ENCODE results near the gene ZNRD2.
A peak's percentile ranks its signal among the peaks of the same experiment; 100 is the strongest.

ZNRD2 gene

DNA sequence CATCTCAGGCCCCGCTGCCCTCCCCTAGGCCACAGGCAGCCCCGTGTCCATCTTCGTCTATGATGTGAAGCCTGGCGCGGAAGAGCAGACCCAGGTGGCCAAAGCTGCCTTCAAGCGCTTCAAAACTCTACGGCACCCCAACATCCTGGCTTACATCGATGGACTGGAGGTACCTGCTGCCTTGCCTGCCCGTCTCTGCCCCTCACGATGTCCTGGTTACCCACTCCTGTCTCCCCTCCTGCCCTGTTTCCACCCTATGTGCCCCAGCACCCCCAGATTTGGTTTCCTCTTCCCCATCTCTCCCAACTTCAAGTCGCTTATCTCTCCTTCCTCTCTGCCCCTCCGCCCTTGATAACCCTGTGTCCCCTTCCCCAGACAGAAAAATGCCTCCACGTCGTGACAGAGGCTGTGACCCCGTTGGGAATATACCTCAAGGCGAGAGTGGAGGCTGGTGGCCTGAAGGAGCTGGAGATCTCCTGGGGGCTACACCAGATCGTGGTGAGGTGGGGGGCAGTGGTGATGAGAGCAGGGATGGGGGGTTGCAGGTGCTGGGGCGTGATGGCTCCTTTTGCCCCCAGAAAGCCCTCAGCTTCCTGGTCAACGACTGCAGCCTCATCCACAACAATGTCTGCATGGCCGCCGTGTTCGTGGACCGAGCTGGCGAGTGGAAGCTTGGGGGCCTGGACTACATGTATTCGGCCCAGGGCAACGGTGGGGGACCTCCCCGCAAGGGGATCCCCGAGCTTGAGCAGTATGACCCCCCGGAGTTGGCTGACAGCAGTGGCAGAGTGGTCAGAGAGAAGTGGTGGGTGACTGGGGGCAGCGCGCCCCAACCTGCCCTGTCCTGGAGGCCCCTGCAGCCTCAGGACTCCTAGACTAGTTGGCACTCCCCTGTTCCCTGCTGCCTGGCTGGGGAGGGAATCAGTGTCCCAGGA is 44.5 kb upstream of the ZNRD2 start:
- peak overlapping the region; percentile 92 for H3K27ac ChIP-seq
- peak overlapping the region; percentile 86 for H3K4me3 ChIP-seq (ENCODE audit: low read depth, low read length)
- no peak for DNase-seq
- peaks cover 38% of the 10 kb centered on the region for H3K36me3 ChIP-seq (replicated peaks)
- in situ Hi-C loops (cut with HindIII; ENCODE audit: low pct_ligation_motif_present, low sequenced_read_pairs): no loop called here
- TF ChIP-seq, protein P1, sequence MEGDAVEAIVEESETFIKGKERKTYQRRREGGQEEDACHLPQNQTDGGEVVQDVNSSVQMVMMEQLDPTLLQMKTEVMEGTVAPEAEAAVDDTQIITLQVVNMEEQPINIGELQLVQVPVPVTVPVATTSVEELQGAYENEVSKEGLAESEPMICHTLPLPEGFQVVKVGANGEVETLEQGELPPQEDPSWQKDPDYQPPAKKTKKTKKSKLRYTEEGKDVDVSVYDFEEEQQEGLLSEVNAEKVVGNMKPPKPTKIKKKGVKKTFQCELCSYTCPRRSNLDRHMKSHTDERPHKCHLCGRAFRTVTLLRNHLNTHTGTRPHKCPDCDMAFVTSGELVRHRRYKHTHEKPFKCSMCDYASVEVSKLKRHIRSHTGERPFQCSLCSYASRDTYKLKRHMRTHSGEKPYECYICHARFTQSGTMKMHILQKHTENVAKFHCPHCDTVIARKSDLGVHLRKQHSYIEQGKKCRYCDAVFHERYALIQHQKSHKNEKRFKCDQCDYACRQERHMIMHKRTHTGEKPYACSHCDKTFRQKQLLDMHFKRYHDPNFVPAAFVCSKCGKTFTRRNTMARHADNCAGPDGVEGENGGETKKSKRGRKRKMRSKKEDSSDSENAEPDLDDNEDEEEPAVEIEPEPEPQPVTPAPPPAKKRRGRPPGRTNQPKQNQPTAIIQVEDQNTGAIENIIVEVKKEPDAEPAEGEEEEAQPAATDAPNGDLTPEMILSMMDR (IDR thresholded peaks at IDR 0.05; ENCODE audit: low read depth, low read length, missing control alignments): no peak
- no peaks in the 10 kb centered on the region for H3K27me3 ChIP-seq (replicated peaks)

DNA sequence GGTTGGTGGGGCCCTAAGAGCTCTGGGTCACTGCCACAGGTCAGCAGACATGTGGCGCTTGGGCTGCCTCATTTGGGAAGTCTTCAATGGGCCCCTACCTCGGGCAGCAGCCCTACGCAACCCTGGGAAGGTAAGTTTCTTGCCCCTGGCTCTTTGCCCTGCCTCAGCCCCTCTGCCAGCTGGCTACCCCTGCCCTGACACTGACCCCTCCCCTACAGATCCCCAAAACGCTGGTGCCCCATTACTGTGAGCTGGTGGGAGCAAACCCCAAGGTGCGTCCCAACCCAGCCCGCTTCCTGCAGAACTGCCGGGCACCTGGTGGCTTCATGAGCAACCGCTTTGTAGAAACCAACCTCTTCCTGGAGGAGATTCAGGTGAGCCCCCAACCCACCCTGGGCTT is 43.5 kb upstream of the ZNRD2 start:
- in situ Hi-C loops (cut with HindIII; ENCODE audit: low pct_ligation_motif_present, low sequenced_read_pairs): no loop called here
- no peak for DNase-seq
- H3K4me3 ChIP-seq (ENCODE audit: low read depth, low read length): no peak overlapping the region
- TF ChIP-seq, protein P1 (IDR thresholded peaks at IDR 0.05; ENCODE audit: low read depth, low read length, missing control alignments): no peak
- H3K27me3 ChIP-seq (replicated peaks): no peaks in the 10 kb centered on the region
- H3K36me3 ChIP-seq (replicated peaks): peaks cover 48% of the 10 kb centered on the region
- H3K27ac ChIP-seq: no peak overlapping the region

DNA sequence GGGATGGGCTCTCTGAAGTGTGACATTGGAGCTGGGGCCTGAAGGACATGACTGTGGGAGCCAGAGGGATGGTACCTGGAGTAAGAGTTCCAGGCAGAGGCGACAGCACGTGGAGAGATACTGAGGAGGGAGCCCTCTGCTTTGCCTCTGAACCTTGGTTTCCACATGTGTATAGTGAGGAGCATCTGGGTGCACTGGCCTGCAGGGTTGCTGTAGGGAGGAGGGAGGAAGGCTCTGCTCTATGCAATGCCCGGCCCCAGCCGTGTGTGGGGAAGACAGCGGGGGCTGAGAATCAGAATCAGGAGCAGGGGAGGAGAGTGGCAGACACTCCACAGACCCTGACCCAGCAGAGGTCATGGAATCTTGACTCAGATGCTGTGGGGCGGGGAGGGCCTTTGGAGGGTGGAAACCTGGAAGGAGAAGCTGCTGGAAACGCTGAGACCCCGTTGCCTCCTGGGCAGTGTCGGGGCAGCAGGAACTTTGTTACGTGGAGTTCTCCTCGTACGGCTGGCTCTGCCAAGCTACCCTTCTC is 41.4 kb upstream of the ZNRD2 start:
- H3K27me3 ChIP-seq (replicated peaks): no peaks in the 10 kb centered on the region
- H3K36me3 ChIP-seq (replicated peaks): peaks cover 64% of the 10 kb centered on the region
- no peak overlapping the region for H3K4me3 ChIP-seq (ENCODE audit: low read depth, low read length)
- in situ Hi-C loops (cut with HindIII; ENCODE audit: low pct_ligation_motif_present, low sequenced_read_pairs): no loop called here
- DNase-seq: no peak
- TF ChIP-seq, protein P1 (IDR thresholded peaks at IDR 0.05; ENCODE audit: low read depth, low read length, missing control alignments): no peak
- no peak overlapping the region for H3K27ac ChIP-seq

DNA sequence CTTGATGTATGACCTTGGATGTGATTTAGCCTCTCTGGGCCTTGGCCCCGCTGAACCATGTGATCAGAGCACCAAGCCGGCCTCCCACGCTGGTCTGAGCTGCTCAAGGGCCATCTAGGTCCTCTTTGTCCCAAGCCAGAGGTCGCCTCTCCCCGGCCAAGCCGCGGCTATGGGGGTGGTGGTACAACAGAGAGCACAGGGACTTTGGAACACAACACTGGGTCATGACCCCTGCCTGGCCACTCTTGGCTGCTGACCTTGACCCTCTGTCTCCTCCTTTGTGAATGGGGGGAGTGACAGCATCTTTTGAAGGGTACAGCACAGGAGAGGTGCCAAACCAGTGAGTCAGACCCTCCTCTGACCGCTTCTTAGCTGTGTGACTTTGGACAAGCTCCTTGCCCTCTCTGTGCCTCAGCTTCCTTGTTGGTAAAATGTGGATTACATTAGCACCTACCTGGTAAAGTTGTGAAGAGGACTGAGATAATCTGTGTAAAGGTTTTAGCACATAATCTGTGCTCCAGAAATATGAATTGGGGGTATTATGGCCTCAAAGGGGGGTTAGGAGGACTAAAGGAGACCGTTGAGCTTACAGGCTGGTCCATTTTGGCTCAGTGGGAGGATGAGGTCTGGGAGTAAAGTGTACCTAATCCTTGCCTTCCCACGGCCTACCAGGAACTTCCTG is 40.7 kb upstream of the ZNRD2 start:
- DNase-seq: no peak
- Histone ChIP-seq H3K36me3 (replicated peaks) (peaks cover 69% of the 10 kb centered on the region), H3K4me3 (ENCODE audit: low read depth, low read length) (no peak overlapping the region), H3K27ac (no peak overlapping the region), H3K27me3 (replicated peaks) (no peaks in the 10 kb centered on the region)
- in situ Hi-C loops (cut with HindIII; ENCODE audit: low pct_ligation_motif_present, low sequenced_read_pairs): no loop called here
- TF ChIP-seq, protein P1 (IDR thresholded peaks at IDR 0.05; ENCODE audit: low read depth, low read length, missing control alignments): no peak

DNA sequence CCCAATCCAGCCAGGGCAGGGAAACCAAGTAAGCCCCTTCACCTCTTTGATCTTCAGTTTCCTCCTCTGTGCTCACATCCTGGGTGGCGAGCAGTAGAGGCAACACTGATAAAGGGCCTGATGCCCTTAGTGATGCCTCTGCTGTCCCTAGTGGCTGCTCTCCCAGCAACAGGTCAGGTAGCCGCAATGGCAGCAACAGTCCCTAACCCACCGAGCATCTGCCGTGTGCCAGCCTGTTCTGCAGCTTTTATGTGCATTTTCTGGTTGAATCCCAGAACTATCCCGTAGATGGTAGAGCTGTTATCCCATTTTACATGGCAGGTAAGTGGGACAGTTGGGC is 40.1 kb upstream of the ZNRD2 start:
- peaks cover 72% of the 10 kb centered on the region for H3K36me3 ChIP-seq (replicated peaks)
- TF ChIP-seq, protein P1 (IDR thresholded peaks at IDR 0.05; ENCODE audit: low read depth, low read length, missing control alignments): peak; percentile 66
- no peak overlapping the region for H3K27ac ChIP-seq
- no peaks in the 10 kb centered on the region for H3K27me3 ChIP-seq (replicated peaks)
- in situ Hi-C loops (cut with HindIII; ENCODE audit: low pct_ligation_motif_present, low sequenced_read_pairs): no loop called here
- no peak for DNase-seq
- H3K4me3 ChIP-seq (ENCODE audit: low read depth, low read length): no peak overlapping the region

Data from brain microvascular endothelial cell (primary cell).